22Rv1 (cell line): Measurements from ENCODE around the gene SND1.

Source experiments
- ZFX ChIP-seq: fragments of 450-650 bp; IDR thresholded peaks from 2 replicates; pipeline ENCODE4 v1.6.1; 2017; ENCODE audit warnings: antibody characterized with exemption, borderline replicate concordance
- TF ChIP-seq, protein P1 (sequence below): fragments of 450-650 bp; IDR thresholded peaks from 2 replicates; pipeline ENCODE4 v1.5.1; 2017; ENCODE audit warnings: mild to moderate bottlenecking

DNA sequence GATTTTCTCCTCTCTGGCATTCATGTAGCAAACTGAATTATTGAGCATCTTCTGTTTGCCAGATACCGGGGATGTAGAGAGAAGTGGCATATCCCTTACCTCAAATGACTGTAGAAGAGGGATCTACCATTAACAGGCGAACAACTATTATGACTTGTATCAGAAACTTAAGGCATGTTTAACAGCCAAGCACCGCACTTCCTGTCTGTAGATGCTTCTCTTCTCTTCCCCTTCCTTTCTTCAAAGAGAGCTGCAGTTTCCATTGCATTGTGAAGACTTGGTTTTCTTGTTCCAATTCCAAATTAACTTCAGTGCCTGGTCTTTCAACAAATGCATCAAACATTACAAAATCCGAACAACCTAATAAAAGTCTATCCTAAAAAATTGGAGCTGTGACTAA lies 330.0 kb downstream of the SND1 start:
- TF ChIP-seq, protein P1, sequence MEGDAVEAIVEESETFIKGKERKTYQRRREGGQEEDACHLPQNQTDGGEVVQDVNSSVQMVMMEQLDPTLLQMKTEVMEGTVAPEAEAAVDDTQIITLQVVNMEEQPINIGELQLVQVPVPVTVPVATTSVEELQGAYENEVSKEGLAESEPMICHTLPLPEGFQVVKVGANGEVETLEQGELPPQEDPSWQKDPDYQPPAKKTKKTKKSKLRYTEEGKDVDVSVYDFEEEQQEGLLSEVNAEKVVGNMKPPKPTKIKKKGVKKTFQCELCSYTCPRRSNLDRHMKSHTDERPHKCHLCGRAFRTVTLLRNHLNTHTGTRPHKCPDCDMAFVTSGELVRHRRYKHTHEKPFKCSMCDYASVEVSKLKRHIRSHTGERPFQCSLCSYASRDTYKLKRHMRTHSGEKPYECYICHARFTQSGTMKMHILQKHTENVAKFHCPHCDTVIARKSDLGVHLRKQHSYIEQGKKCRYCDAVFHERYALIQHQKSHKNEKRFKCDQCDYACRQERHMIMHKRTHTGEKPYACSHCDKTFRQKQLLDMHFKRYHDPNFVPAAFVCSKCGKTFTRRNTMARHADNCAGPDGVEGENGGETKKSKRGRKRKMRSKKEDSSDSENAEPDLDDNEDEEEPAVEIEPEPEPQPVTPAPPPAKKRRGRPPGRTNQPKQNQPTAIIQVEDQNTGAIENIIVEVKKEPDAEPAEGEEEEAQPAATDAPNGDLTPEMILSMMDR: no peak
- no peak for TF ChIP-seq ZFX
